Testis (tissue), 3 donors: ENCODE measurements around the gene RFC2. TPM values are rescaled to one million over a fixed set of nuclear protein-coding genes. Genes with fewer than 3 reads are reported as not detected.

Source experiments
- DNase-seq: peaks from one replicate; pipeline ENCODE4 v3.0.0-alpha.2; 2019
- H3K27ac ChIP-seq, 2 donors: fragments of 200-600 bp; sonication (generic); one replicate each; pipeline ENCODE4 v1.5.1; 2019
- H3K27me3 ChIP-seq: fragments of 200-600 bp; sonication (generic); one replicate; pipeline ENCODE4 v1.5.1; 2019
- H3K36me3 ChIP-seq: fragments of 200-600 bp; sonication (generic); one replicate; pipeline ENCODE4 v1.5.1; 2017; ENCODE audit warnings: low read depth; ENCODE audit errors: missing control alignments
- H3K4me1 ChIP-seq: fragments of 200-600 bp; sonication (generic); one replicate; pipeline ENCODE4 v1.5.1; 2019
- H3K4me3 ChIP-seq, 2 donors: fragments of 200-600 bp; sonication (generic); one replicate each; pipeline ENCODE4 v1.5.1; 2017 to 2019
- H3K9me3 ChIP-seq: fragments of 200-600 bp; sonication (generic); one replicate; pipeline ENCODE4 v1.5.1; 2017
- POLR2A ChIP-seq: fragments of 450-650 bp; IDR thresholded peaks from one replicate; pipeline ENCODE4 v1.6.1; 2017; ENCODE audit warnings: antibody characterized with exemption, mild to moderate bottlenecking, moderate library complexity
- WGBS, 2 donors: methylation state at CpG; one replicate each; pipeline ENCODE4 v1.1.5; 2018; 5-methylcytosine and 5-hydroxymethylcytosine counted together
- intact Hi-C: fragments of 100-400 bp; cut with DNase I; formaldehyde crosslinking; loops from one replicate; pipeline ENCODE4 v1.15.1; 2023; ENCODE audit warnings: low total_unique reads
- polyA plus RNA-seq: library from polyadenylated mRNA; stranded (reverse); fragments of 350-450 nt; fragmentation: Illumina TruSeq; extraction: RNeasy Lipid Tissue Mini Kit (QIAGEN cat#74804); gene quantifications from one replicate; pipeline ENCODE4 v1.2.3, GENCODE V29; 2014; ENCODE audit warnings: low read depth, low replicate concordance; ENCODE audit not compliant: insufficient read depth
- total RNA-seq, 2 donors: library from RNA; depleted of rRNA; stranded (reverse); fragments of >200 nt; gene quantifications; one replicate each; pipeline ENCODE4 v1.2.3, GENCODE V29; 2016
- TF ChIP-seq, protein P1 (sequence below), 3 experiments: fragments of 450-650 bp in 2 of 3; fragments of 200-600 bp in 1 of 3; sonication (generic) in 1 of 3; IDR thresholded peaks; one replicate each; pipeline ENCODE4 v1.5.1; 2016 to 2019; ENCODE audit warnings: antibody characterized with exemption in 3 of 3, mild to moderate bottlenecking in 2 of 3, moderate library complexity in 1 of 3

Gene RFC2
- total and polyA plus RNA-seq, 3 donors from 2014 or later = 10.8 to 29.2 (median 15.2) TPM

DNA sequence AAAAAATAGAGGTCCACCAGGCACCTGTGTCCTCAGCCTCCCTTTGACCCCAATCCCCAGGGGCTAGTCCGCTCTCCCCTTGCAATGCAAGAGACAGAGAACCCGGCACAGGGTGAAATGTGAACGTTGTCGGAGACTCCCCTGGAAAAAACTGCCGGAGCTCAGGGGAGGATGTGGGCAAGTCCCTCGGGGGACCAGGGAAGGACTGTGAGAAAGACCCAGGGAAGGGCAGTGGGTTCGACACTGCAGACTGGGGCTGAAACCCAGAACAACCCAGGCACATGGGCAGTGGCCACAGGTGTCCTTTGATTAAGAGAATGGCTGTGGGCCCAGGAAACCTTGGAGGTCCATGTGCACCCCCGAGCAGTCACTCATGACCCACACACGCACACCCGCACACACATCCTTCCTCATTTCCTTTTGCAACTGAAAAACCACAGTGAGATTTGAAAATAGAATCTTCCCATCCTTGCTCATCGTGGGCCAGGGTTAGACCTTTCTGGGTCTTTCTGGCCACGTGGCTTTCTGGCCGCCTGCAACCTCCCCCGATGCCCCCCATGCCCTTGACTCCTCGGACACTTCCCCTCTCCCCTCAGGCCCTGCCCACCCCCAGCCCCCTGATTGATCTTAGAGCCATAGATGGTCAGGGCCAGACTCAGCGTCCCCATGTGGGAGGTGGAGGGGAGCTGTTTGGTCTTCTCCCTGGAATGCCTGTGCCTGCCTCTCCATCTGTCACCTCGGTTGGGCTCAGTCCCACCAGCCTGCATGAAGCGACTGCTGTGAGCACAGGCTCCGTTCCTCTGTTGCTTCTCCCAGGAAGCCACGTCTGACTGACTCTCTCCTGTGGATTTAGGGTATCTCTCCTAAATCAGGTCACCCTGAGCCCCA, 36.5 kb downstream of the RFC2 start:
- H3K27me3 ChIP-seq = no peaks in the 10 kb centered on the region

DNA sequence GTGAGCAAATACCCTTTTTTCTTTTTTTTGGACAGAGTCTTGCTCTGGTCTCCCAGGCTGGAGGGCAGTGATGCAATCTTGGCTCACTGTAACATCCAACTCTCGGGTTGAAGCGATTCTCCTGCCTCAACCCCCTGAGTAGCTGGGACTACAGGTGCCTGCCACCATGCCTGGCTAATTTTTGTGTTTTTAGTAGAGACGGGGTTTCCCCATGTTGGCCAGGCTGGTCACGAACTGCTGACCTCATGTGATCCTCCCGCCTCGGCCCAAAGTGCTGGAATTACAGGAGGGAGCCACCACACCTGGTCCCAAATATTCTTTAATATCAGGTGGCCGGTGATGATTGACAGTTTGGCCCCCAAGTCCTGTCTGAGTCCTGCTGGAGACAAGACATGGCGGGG, 37.8 kb downstream of the RFC2 start:
- WGBS, 2 donors = 82 to 92% methylated on average over 6 to 8 of the region's 8 CpGs
- Histone ChIP-seq H3K4me1 (no peaks in the 10 kb centered on the region), H3K9me3 (no peaks in the 10 kb centered on the region), H3K27me3 (no peaks in the 10 kb centered on the region), H3K4me3 (no peak overlapping the region), H3K27ac (no peak overlapping the region), H3K36me3 (no peaks in the 10 kb centered on the region)
- DNase-seq = no peak
- intact Hi-C loops = no loop called here
- TF ChIP-seq, protein P1, sequence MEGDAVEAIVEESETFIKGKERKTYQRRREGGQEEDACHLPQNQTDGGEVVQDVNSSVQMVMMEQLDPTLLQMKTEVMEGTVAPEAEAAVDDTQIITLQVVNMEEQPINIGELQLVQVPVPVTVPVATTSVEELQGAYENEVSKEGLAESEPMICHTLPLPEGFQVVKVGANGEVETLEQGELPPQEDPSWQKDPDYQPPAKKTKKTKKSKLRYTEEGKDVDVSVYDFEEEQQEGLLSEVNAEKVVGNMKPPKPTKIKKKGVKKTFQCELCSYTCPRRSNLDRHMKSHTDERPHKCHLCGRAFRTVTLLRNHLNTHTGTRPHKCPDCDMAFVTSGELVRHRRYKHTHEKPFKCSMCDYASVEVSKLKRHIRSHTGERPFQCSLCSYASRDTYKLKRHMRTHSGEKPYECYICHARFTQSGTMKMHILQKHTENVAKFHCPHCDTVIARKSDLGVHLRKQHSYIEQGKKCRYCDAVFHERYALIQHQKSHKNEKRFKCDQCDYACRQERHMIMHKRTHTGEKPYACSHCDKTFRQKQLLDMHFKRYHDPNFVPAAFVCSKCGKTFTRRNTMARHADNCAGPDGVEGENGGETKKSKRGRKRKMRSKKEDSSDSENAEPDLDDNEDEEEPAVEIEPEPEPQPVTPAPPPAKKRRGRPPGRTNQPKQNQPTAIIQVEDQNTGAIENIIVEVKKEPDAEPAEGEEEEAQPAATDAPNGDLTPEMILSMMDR (IDR thresholded peaks at IDR 0.05) = no peak
- TF ChIP-seq POLR2A = no peak

More for the DNA sequence above, 36.5 kb downstream of the RFC2 start:
- TF ChIP-seq POLR2A = no peak
- TF ChIP-seq, protein P1 (IDR thresholded peaks at IDR 0.05) = no peak
- intact Hi-C loops = no loop called here
- WGBS, 2 donors = 60 to 67% methylated on average over 16 to 20 of the region's 20 CpGs
- Histone ChIP-seq H3K36me3 (no peaks in the 10 kb centered on the region), H3K4me3 (no peak overlapping the region), H3K4me1 (no peaks in the 10 kb centered on the region), H3K9me3 (no peaks in the 10 kb centered on the region), H3K27ac (no peak overlapping the region)
- no peak for DNase-seq

DNA sequence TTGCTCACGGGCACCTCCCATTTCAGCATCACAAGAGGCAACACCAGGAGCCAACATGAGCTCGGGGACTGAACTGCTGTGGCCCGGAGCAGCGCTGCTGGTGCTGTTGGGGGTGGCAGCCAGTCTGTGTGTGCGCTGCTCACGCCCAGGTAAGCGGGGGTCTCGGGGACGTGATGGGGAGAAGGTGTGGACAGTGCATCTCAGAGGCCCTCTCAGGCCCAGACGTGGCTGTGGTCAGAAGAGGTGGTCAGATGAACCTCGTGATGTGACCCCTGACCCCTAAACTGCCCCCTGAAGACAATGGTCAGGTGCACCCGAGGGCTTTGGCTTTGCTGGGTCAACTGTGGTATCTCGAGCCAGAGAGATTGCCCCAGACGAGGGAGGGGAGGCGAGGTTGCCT, 38.3 kb downstream of the RFC2 start:
- H3K4me3 ChIP-seq = no peak overlapping the region
- H3K4me1 ChIP-seq = no peaks in the 10 kb centered on the region
- TF ChIP-seq, protein P1 (IDR thresholded peaks at IDR 0.05) = no peak
- TF ChIP-seq POLR2A = no peak
- 90 to 91% methylated on average over 12 to 15 of the region's 15 CpGs for WGBS, 2 donors
- intact Hi-C loops = no loop called here
- no peak for DNase-seq
- no peaks in the 10 kb centered on the region for H3K9me3 ChIP-seq
- no peak overlapping the region for H3K27ac ChIP-seq
- no peaks in the 10 kb centered on the region for H3K27me3 ChIP-seq
- no peaks in the 10 kb centered on the region for H3K36me3 ChIP-seq

DNA sequence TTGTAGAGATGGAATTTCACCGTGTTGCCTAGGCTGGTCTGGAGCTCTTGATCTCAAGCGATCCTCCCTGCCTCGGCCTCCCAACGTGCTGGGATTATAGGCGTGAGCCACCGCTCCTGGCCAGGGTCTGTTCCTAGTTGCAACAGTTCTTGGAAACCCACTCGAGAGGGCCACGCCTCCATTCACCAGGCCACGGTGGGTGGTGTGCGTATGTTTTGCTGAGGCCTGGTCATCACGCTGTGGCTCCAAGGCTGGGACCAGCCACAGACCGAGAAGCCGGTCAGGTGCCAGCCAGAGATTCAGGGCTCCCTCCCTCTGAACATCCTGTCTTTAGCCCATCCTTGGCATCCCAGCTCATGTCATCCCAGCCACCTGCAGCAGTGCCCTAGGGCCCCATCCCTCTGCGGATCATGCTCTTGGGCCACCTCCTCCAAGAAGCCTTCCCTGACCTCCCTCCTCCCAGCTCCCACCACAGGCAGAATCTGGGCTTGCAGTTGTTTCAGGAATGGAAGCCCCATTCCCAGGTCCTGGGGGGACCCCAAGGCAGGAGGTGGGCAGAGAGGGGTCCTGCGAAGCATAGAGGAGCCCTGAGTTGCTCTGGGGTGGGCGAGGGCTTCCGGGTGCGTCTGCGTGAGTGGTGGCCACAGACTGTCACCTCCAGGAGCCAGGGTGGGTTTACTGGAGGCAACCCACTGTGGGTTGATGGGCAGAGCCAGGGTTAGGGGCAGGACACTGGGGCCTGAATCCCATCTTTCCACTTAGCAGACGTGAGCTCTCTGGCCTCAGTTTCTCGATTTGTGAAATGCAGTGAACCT, 39.2 kb downstream of the RFC2 start:
- H3K27ac ChIP-seq = no peak overlapping the region
- WGBS, 2 donors = 90% methylated on average over 14 to 21 of the region's 21 CpGs
- intact Hi-C loops = no loop called here

More for the DNA sequence above, 39.2 kb downstream of the RFC2 start:
- no peaks in the 10 kb centered on the region for H3K9me3 ChIP-seq
- no peak for TF ChIP-seq POLR2A
- TF ChIP-seq, protein P1 (IDR thresholded peaks at IDR 0.05) = no peak
- no peak for DNase-seq
- H3K4me1 ChIP-seq = no peaks in the 10 kb centered on the region
- H3K27me3 ChIP-seq = no peaks in the 10 kb centered on the region
- no peaks in the 10 kb centered on the region for H3K36me3 ChIP-seq
- H3K4me3 ChIP-seq = no peak overlapping the region
